HCT116 (cell line): ENCODE measurements around the gene ARMH1. TPM values are rescaled to one million over a fixed set of nuclear protein-coding genes. Genes with fewer than 3 reads are reported as not detected.

ENCODE experiments used
- ATAC-seq: fragments of 200-7000 bp; cut with Tn5 transposase; 2 replicates; pipeline ENCODE4 v1.9.1; 2020; ENCODE audit warnings: mild to moderate bottlenecking, moderate library complexity
- BruUV-seq: library from RNA; stranded (reverse); fragments of 400-500 nt; replicated peaks from 2 replicates; lab custom pipeline; 2021; lab: Mats Ljungman, UMichigan
- CTCF ChIA-PET: fragments of 300-600 bp; sonication (Branson Sonifier 250); formaldehyde crosslinking; loops from one replicate; lab custom pipeline; 2021; ENCODE audit warnings: antibody characterized with exemption; lab: Charles Lee
- POLR2A ChIA-PET: fragments of 300-600, 350-600 bp; sonication (Branson Sonifier 250); formaldehyde crosslinking; loops from one replicate; lab custom pipeline; 2021; ENCODE audit warnings: antibody characterized with exemption; lab: Charles Lee
- RAD21 ChIA-PET, 2 experiments: fragments of 300-600 bp; sonication (Branson Sonifier 250); formaldehyde crosslinking; loops; one replicate each; lab custom pipeline; 2023; ENCODE audit warnings: low total read pairs in 2 of 2; ENCODE audit not compliant: uncharacterized antibody in 2 of 2, unreplicated experiment in 2 of 2, low non-redundant PET in 1 of 2; lab: Charles Lee
- DNase-seq: peaks from one replicate; pipeline ENCODE4 v3.0.0-alpha.2; 2010; ENCODE audit warnings: low read depth, low spot score
- H2AFZ ChIP-seq: fragments of 200-600 bp; shearing (Covaris generic), sonication (generic); 2 replicates; pipeline ENCODE4 v1.6.1; 2017; ENCODE audit warnings: low read depth, mixed run types, mixed read lengths, antibody characterized with exemption, low read length; ENCODE audit not compliant: poor library complexity, severe bottlenecking
- H3K27ac ChIP-seq: 2 replicates; pipeline ENCODE4 v1.5.1; 2012; ENCODE audit warnings: low read depth, low read length
- H3K27me3 ChIP-seq: fragments of 200-600 bp; sonication (generic); 2 replicates; pipeline ENCODE4 v1.6.1; 2016; ENCODE audit warnings: mixed run types, low read length, mixed read lengths; ENCODE audit not compliant: insufficient read depth
- H3K36me3 ChIP-seq, 2 experiments: fragments of 200-500 bp in 1 of 2; fragments of 200-600 bp in 1 of 2; sonication (Bioruptor generic) in 1 of 2; sonication (generic) in 1 of 2; 2 replicates each; pipeline versions ENCODE4 v1.5.1 to v1.6.1; 2014 to 2016; ENCODE audit warnings: low read length in 2 of 2, inconsistent platforms in 1 of 2, mixed read lengths in 1 of 2, mixed run types in 1 of 2; ENCODE audit not compliant: insufficient read depth in 2 of 2, control insufficient read depth in 1 of 2
- H3K4me1 ChIP-seq, 2 experiments: fragments of 200-600 bp in 1 of 2; sonication (generic) in 1 of 2; 2 replicates each; pipeline versions ENCODE4 v1.5.1 to v1.6.1; 2012 to 2017; ENCODE audit warnings: low read length in 2 of 2, inconsistent platforms in 1 of 2, mild to moderate bottlenecking in 1 of 2, mixed read lengths in 1 of 2, mixed run types in 1 of 2, moderate library complexity in 1 of 2; ENCODE audit not compliant: insufficient read depth in 2 of 2, control insufficient read depth in 1 of 2
- H3K4me2 ChIP-seq: fragments of 200-600 bp; sonication (generic); 2 replicates; pipeline ENCODE4 v1.6.1; 2017; ENCODE audit warnings: mixed run types, low read length, mixed read lengths
- H3K4me3 ChIP-seq, 2 experiments: fragments of 200-600 bp in 1 of 2; sonication (generic) in 1 of 2; replicated peaks in 1 of 2; 2 replicates each; pipeline ENCODE4 v1.5.1; 2011 to 2016; ENCODE audit warnings: low read length in 2 of 2, control low read depth in 1 of 2, low read depth in 1 of 2, mild to moderate bottlenecking in 1 of 2, mixed read lengths in 1 of 2, mixed run types in 1 of 2
- H3K79me2 ChIP-seq: fragments of 200-600 bp; sonication (generic); 2 replicates; pipeline ENCODE4 v1.6.1; 2017; ENCODE audit warnings: mild to moderate bottlenecking, mixed run types, low read length, moderate library complexity, mixed read lengths; ENCODE audit not compliant: insufficient read depth
- H3K9ac ChIP-seq: fragments of 200-600 bp; sonication (generic); 2 replicates; pipeline ENCODE4 v1.6.1; 2016; ENCODE audit warnings: low read length, mixed read lengths
- H3K9me2 ChIP-seq: fragments of 200-600 bp; sonication (generic), shearing (Covaris generic); 2 replicates; pipeline ENCODE4 v1.6.1; 2017; ENCODE audit warnings: mixed run types, mild to moderate bottlenecking, moderate library complexity; ENCODE audit not compliant: insufficient read depth
- H3K9me3 ChIP-seq, 2 experiments: fragments of 200-500 bp in 1 of 2; fragments of 200-600 bp in 1 of 2; sonication (Bioruptor generic) in 1 of 2; sonication (generic) in 1 of 2; 2 replicates each; pipeline ENCODE4 v1.6.1; 2014 to 2017; ENCODE audit warnings: low read length in 2 of 2, mixed read lengths in 2 of 2, inconsistent platforms in 1 of 2, low read depth in 1 of 2, mild to moderate bottlenecking in 1 of 2, mixed run types in 1 of 2, moderate library complexity in 1 of 2; ENCODE audit not compliant: control insufficient read depth in 1 of 2, insufficient read depth in 1 of 2
- H4K20me1 ChIP-seq: fragments of 200-600 bp; sonication (generic), shearing (Covaris generic); 2 replicates; pipeline ENCODE4 v1.6.1; 2017; ENCODE audit warnings: mixed run types, mild to moderate bottlenecking, moderate library complexity; ENCODE audit not compliant: insufficient read depth
- CBX3 ChIP-seq: IDR thresholded peaks from 2 replicates; pipeline ENCODE4 v1.6.1; 2012; ENCODE audit warnings: low read depth
- CEBPB ChIP-seq: IDR thresholded peaks from 2 replicates; pipeline ENCODE4 v1.6.1; 2012; ENCODE audit warnings: low read depth
- ELF1 ChIP-seq: IDR thresholded peaks from 2 replicates; pipeline ENCODE4 v1.6.1; 2012; ENCODE audit warnings: low read depth, borderline replicate concordance
- EZH2 ChIP-seq: fragments of 200-600 bp; sonication (generic); IDR thresholded peaks from 2 replicates; pipeline ENCODE4 v1.6.1; 2017; ENCODE audit warnings: antibody characterized with exemption, mixed run types
- JUND ChIP-seq: IDR thresholded peaks from 2 replicates; pipeline ENCODE4 v1.6.1; 2012
- MAX ChIP-seq: IDR thresholded peaks from 2 replicates; pipeline ENCODE4 v1.6.1; 2012
- RAD21 ChIP-seq: IDR thresholded peaks from 2 replicates; pipeline ENCODE4 v1.6.1; 2012; ENCODE audit warnings: low read depth, mild to moderate bottlenecking
- SIN3A ChIP-seq: IDR thresholded peaks from 2 replicates; pipeline ENCODE4 v1.6.1; 2012; ENCODE audit warnings: low read depth
- YY1 ChIP-seq: IDR thresholded peaks from 2 replicates; pipeline ENCODE4 v1.6.1; 2011; ENCODE audit warnings: low read length, low read depth, moderate library complexity, mild to moderate bottlenecking; ENCODE audit not compliant: insufficient replicate concordance; ENCODE audit errors: extremely low read depth
- intact Hi-C: fragments of 100-400 bp; cut with micrococcal nuclease; formaldehyde crosslinking; loops from 2 replicates; pipeline ENCODE4 v1.10.0; 2022
- total RNA-seq: library from RNA; stranded (reverse); gene quantifications from one replicate; pipeline ENCODE4 v1.2.1, GENCODE V29; 2021; ENCODE audit not compliant: unreplicated experiment
- TF ChIP-seq, protein P1 (sequence below), 3 experiments: fragments of 200-600 bp in 1 of 3; sonication (generic) in 1 of 3; IDR thresholded peaks in 2 of 3; conservative IDR thresholded peaks in 1 of 3; 2 replicates each; pipeline ENCODE4 v1.5.1; 2012 to 2017; ENCODE audit warnings: low read depth in 2 of 3, low read length in 2 of 3, antibody characterized with exemption in 1 of 3, borderline replicate concordance in 1 of 3, control low read depth in 1 of 3, mild to moderate bottlenecking in 1 of 3, mixed read lengths in 1 of 3, mixed run types in 1 of 3, moderate library complexity in 1 of 3; ENCODE audit not compliant: insufficient read depth in 1 of 3
- TF ChIP-seq, protein P2 (sequence below): IDR thresholded peaks from 2 replicates; pipeline ENCODE4 v1.6.1; 2012
- TF ChIP-seq, protein P3 (sequence below): IDR thresholded peaks from 2 replicates; pipeline ENCODE4 v1.6.1; 2012; ENCODE audit warnings: low read depth

The ARMH1 gene
- total RNA-seq, 1 experiment from 2014 or later: 3.2 TPM

- ATAC-seq (no peak), DNase-seq (no peak)
- Histone ChIP-seq H4K20me1 (no peaks in the 10 kb centered on the region), H3K4me1 (peaks cover 9 to 18% of the 10 kb centered on the region in 2 experiments), H3K79me2 (no peaks in the 10 kb centered on the region), H3K9me2 (no peaks in the 10 kb centered on the region), H3K27ac (no peak overlapping the region), H3K4me3 (no peak overlapping the region), H2AFZ (no peak overlapping the region), H3K9me3 (no peaks in the 10 kb centered on the region), H3K36me3 (no peaks in the 10 kb centered on the region), H3K27me3 (no peaks in the 10 kb centered on the region), H3K4me2 (no peak overlapping the region), H3K9ac (no peak overlapping the region)
- RAD21 ChIA-PET: no interaction called here
- BruUV-seq: no TSS peak
- TF ChIP-seq JUND (no peak), CBX3 (no peak), MAX (no peak), ELF1 (no peak), CEBPB (no peak), RAD21 (no peak), YY1 (no peak)
- TF ChIP-seq, protein P1, sequence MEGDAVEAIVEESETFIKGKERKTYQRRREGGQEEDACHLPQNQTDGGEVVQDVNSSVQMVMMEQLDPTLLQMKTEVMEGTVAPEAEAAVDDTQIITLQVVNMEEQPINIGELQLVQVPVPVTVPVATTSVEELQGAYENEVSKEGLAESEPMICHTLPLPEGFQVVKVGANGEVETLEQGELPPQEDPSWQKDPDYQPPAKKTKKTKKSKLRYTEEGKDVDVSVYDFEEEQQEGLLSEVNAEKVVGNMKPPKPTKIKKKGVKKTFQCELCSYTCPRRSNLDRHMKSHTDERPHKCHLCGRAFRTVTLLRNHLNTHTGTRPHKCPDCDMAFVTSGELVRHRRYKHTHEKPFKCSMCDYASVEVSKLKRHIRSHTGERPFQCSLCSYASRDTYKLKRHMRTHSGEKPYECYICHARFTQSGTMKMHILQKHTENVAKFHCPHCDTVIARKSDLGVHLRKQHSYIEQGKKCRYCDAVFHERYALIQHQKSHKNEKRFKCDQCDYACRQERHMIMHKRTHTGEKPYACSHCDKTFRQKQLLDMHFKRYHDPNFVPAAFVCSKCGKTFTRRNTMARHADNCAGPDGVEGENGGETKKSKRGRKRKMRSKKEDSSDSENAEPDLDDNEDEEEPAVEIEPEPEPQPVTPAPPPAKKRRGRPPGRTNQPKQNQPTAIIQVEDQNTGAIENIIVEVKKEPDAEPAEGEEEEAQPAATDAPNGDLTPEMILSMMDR (IDR thresholded peaks at IDR 0.05 in 2 of 3, conservative IDR thresholded peaks at IDR 0.05 in 1 of 3; ENCODE audit: borderline replicate concordance in 1 of 3, insufficient read depth in 1 of 3, low read depth in 2 of 3, low read length in 2 of 3): no peak
- intact Hi-C loops: no loop called here
- CTCF ChIA-PET: interaction anchor here (0.6 kb wide), 1 partner anchor 55 kb away, joined by 3 read pairs; no protein-coding TSS in a partner anchor
- POLR2A ChIA-PET: interaction anchor here (1.0 to 1.8 kb wide), 3 partner anchors 20 to 29 kb away, joined by 3 to 5 read pairs (median 4); no protein-coding TSS in a partner anchor
Measured at GRCh38 chr1:44701141-44701573, 26.6 kb downstream of the ARMH1 start.

DNA sequence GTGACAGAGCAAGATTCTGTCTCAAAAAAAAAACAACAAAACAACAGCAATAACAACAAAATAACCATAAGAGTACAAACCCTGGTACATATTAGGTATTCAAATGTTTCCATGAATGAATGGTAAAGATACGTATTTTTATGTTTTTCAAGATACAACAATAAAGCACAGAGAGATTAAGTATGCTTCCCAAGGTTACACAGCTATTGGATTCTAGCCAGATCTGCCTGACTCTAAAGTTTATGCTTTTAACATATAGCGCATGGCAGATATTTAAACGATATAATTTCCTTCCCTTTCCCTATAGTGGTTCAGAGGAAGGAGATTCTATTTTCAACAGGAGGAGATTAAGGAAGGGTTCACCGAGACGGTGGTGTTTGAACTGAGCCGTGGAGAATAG, 31.0 kb downstream of the ARMH1 start:
- Histone ChIP-seq H3K27me3 (no peaks in the 10 kb centered on the region), H3K79me2 (no peaks in the 10 kb centered on the region), H3K4me3 (no peak overlapping the region), H3K4me2 (no peak overlapping the region), H3K4me1 (peaks cover 17 to 46% of the 10 kb centered on the region in 2 experiments), H4K20me1 (no peaks in the 10 kb centered on the region), H3K9me3 (no peaks in the 10 kb centered on the region), H2AFZ (no peak overlapping the region), H3K27ac (no peak overlapping the region), H3K9me2 (no peaks in the 10 kb centered on the region), H3K36me3 (no peaks in the 10 kb centered on the region), H3K9ac (no peak overlapping the region)
- ChIA-PET RAD21 (no interaction called here), POLR2A (interaction anchor here (5.3 kb wide), 1 partner anchor 16 kb away, joined by 64 read pairs; no protein-coding TSS in a partner anchor), CTCF (no interaction called here)
- ATAC-seq (no peak), DNase-seq (no peak)
- intact Hi-C loops: no loop called here
- BruUV-seq: no TSS peak
- no peak for TF ChIP-seq YY1
- TF ChIP-seq SIN3A: no peak
- TF ChIP-seq, protein P2, sequence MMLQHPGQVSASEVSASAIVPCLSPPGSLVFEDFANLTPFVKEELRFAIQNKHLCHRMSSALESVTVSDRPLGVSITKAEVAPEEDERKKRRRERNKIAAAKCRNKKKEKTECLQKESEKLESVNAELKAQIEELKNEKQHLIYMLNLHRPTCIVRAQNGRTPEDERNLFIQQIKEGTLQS: no peak
- no peak for TF ChIP-seq EZH2
- TF ChIP-seq, protein P3, sequence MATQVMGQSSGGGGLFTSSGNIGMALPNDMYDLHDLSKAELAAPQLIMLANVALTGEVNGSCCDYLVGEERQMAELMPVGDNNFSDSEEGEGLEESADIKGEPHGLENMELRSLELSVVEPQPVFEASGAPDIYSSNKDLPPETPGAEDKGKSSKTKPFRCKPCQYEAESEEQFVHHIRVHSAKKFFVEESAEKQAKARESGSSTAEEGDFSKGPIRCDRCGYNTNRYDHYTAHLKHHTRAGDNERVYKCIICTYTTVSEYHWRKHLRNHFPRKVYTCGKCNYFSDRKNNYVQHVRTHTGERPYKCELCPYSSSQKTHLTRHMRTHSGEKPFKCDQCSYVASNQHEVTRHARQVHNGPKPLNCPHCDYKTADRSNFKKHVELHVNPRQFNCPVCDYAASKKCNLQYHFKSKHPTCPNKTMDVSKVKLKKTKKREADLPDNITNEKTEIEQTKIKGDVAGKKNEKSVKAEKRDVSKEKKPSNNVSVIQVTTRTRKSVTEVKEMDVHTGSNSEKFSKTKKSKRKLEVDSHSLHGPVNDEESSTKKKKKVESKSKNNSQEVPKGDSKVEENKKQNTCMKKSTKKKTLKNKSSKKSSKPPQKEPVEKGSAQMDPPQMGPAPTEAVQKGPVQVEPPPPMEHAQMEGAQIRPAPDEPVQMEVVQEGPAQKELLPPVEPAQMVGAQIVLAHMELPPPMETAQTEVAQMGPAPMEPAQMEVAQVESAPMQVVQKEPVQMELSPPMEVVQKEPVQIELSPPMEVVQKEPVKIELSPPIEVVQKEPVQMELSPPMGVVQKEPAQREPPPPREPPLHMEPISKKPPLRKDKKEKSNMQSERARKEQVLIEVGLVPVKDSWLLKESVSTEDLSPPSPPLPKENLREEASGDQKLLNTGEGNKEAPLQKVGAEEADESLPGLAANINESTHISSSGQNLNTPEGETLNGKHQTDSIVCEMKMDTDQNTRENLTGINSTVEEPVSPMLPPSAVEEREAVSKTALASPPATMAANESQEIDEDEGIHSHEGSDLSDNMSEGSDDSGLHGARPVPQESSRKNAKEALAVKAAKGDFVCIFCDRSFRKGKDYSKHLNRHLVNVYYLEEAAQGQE: no peak
